ENCODE data around the gene CD69.

The CD69 gene

DNA sequence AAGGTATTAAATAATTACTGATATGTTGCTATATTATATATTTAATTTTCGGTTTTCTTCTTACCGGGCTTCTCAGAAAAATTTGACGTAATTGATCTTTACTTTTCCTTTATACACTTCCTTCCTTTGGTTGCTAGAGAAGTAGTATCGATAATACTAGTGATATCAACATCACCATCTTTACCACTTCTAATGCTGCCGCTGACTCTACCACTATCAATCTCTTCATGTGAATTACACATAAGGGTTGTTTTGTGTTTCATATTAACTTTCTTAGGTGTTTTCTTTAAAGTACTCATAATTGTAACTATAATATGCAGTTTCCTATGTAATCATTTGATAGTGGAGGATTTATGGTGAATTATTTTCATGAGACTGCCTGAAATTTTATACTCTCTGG is 35.6 kb upstream of the CD69 start:
- no peaks in the 10 kb centered on the region for H3K27me3 ChIP-seq (ENCODE audit: insufficient read depth, low read length, poor library complexity, severe bottlenecking)
- no peaks in the 10 kb centered on the region for H3K79me2 ChIP-seq (ENCODE audit: insufficient read depth, low read length)
- H3K9me3 ChIP-seq (ENCODE audit: insufficient read depth, low read depth, low read length) = no peaks in the 10 kb centered on the region
- H4K20me1 ChIP-seq (ENCODE audit: insufficient read depth, low read length, poor library complexity, severe bottlenecking) = no peaks in the 10 kb centered on the region
- H3K9me2 ChIP-seq (replicated peaks; ENCODE audit: low read depth, low read length) = no peaks in the 10 kb centered on the region
- no peak overlapping the region for H3K4me3 ChIP-seq (ENCODE audit: low read length, poor library complexity, severe bottlenecking)
- no peaks in the 10 kb centered on the region for H3K36me3 ChIP-seq (ENCODE audit: insufficient read depth, low read length)
- peaks cover 34% of the 10 kb centered on the region for H3K4me1 ChIP-seq (ENCODE audit: insufficient read depth, low read length, poor library complexity, severe bottlenecking)
- no peak overlapping the region for H3K4me2 ChIP-seq (ENCODE audit: low read depth, low read length, poor library complexity, severe bottlenecking)
- TF ChIP-seq EZH2phosphoT487 (IDR thresholded peaks at IDR 0.05; ENCODE audit: borderline replicate concordance) (no peak), CTCF (conservative IDR thresholded peaks at IDR 0.05; ENCODE audit: low read length) (no peak)
- H2AFZ ChIP-seq (ENCODE audit: low read length) = no peak overlapping the region
- H3F3A ChIP-seq (ENCODE audit: low read depth) = no peaks in the 10 kb centered on the region; the same call in 1 of the 2 replicates
- no peak overlapping the region for H3K9ac ChIP-seq (ENCODE audit: low read depth, low read length, poor library complexity, severe bottlenecking)

DNA sequence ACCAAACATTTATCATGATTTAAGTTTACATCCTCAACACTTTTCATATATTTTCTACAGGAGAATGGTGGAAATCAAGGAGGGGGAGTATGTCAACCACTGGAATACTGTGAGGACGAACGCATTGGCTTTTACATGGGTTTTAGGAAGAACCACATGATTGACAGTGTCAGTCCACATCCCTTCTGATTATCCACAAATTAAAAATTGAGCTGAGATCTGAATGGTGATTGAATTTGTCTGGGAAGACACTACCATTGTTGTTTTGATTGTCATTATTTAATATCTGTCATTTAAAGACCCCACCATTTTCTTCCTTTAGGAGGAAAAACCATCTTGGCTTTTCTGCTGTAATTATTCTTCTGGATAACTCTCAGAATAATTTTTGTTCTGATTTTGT is 35.2 kb upstream of the CD69 start:
- no peaks in the 10 kb centered on the region for H3K9me2 ChIP-seq (replicated peaks; ENCODE audit: low read depth, low read length)
- no peaks in the 10 kb centered on the region for H3K36me3 ChIP-seq (ENCODE audit: insufficient read depth, low read length)
- no peak overlapping the region for H3K4me2 ChIP-seq (ENCODE audit: low read depth, low read length, poor library complexity, severe bottlenecking)
- H3K9ac ChIP-seq (ENCODE audit: low read depth, low read length, poor library complexity, severe bottlenecking) = no peak overlapping the region
- H3K4me3 ChIP-seq (ENCODE audit: low read length, poor library complexity, severe bottlenecking) = no peak overlapping the region
- no peaks in the 10 kb centered on the region for H3K9me3 ChIP-seq (ENCODE audit: insufficient read depth, low read depth, low read length)
- H4K20me1 ChIP-seq (ENCODE audit: insufficient read depth, low read length, poor library complexity, severe bottlenecking) = no peaks in the 10 kb centered on the region
- no peaks in the 10 kb centered on the region for H3K79me2 ChIP-seq (ENCODE audit: insufficient read depth, low read length)
- peaks cover 34% of the 10 kb centered on the region for H3K4me1 ChIP-seq (ENCODE audit: insufficient read depth, low read length, poor library complexity, severe bottlenecking)
- no peaks in the 10 kb centered on the region for H3K27me3 ChIP-seq (ENCODE audit: insufficient read depth, low read length, poor library complexity, severe bottlenecking)
- no peaks in the 10 kb centered on the region; the same call in 1 of the 2 replicates for H3F3A ChIP-seq (ENCODE audit: low read depth)
- TF ChIP-seq CTCF (conservative IDR thresholded peaks at IDR 0.05; ENCODE audit: low read length) = no peak
- TF ChIP-seq EZH2phosphoT487 (IDR thresholded peaks at IDR 0.05; ENCODE audit: borderline replicate concordance) = no peak
- H2AFZ ChIP-seq (ENCODE audit: low read length) = no peak overlapping the region

GRCh38 chr12:9794484-9795093 is 33.9 kb upstream of the CD69 start:
- Histone ChIP-seq H3K36me3 (ENCODE audit: insufficient read depth, low read length) (no peaks in the 10 kb centered on the region), H2AFZ (ENCODE audit: low read length) (peak overlapping the region; percentile 63; the same call in 1 of the 2 replicates), H4K20me1 (ENCODE audit: insufficient read depth, low read length, poor library complexity, severe bottlenecking) (no peaks in the 10 kb centered on the region), H3K9ac (ENCODE audit: low read depth, low read length, poor library complexity, severe bottlenecking) (peak overlapping the region; percentile 24), H3F3A (ENCODE audit: low read depth) (no peaks in the 10 kb centered on the region; the same call in 1 of the 2 replicates), H3K79me2 (ENCODE audit: insufficient read depth, low read length) (no peaks in the 10 kb centered on the region), H3K27me3 (ENCODE audit: insufficient read depth, low read length, poor library complexity, severe bottlenecking) (no peaks in the 10 kb centered on the region), H3K4me2 (ENCODE audit: low read depth, low read length, poor library complexity, severe bottlenecking) (peak overlapping the region; percentile 45), H3K4me3 (ENCODE audit: low read length, poor library complexity, severe bottlenecking) (no peak overlapping the region), H3K4me1 (ENCODE audit: insufficient read depth, low read length, poor library complexity, severe bottlenecking) (peaks cover 34% of the 10 kb centered on the region), H3K9me3 (ENCODE audit: insufficient read depth, low read depth, low read length) (no peaks in the 10 kb centered on the region), H3K9me2 (replicated peaks; ENCODE audit: low read depth, low read length) (no peaks in the 10 kb centered on the region)
- TF ChIP-seq EZH2phosphoT487 (IDR thresholded peaks at IDR 0.05; ENCODE audit: borderline replicate concordance) (no peak), CTCF (conservative IDR thresholded peaks at IDR 0.05; ENCODE audit: low read length) (no peak)
